HepG2 (cell line): ENCODE measurements around the gene PODN. TPM values are rescaled to one million over a fixed set of nuclear protein-coding genes. Genes with fewer than 3 reads are reported as not detected.

Experiments used
- ATAC-seq: fragments of 200-7000 bp; cut with Tn5 transposase; 3 replicates; pipeline ENCODE4 v1.9.1; 2020; ENCODE audit warnings: mild to moderate bottlenecking, moderate library complexity
- BruUV-seq: library from RNA; stranded (reverse); fragments of 400-500 nt; replicated peaks from 2 replicates; lab custom pipeline; 2021; lab: Mats Ljungman, UMichigan
- CTCF ChIA-PET: fragments of 300-600 bp; formaldehyde crosslinking; extraction: SDS; loops from one replicate; lab custom pipeline; 2021; ENCODE audit warnings: low total read pairs, inconsistent platforms, low intra/inter-chr PET ratio; lab: Yijun Ruan, JAX
- POLR2A ChIA-PET: fragments of 350-600 bp; sonication (Branson Sonifier 250); formaldehyde crosslinking; loops from one replicate; lab custom pipeline; 2020; ENCODE audit warnings: antibody characterized with exemption, inconsistent platforms; lab: Yijun Ruan, JAX
- DNase-seq: peaks from one replicate; pipeline ENCODE4 v3.0.0-alpha.2; 2015; ENCODE audit warnings: low spot score
- FAIRE-seq: peaks from 3 replicates; lab custom pipeline; 2011; peaks lifted over from hg19 to GRCh38; lab: Jason Lieb, UNC
- H2AFZ ChIP-seq: one replicate; pipeline ENCODE4 v1.6.1; 2011; ENCODE audit warnings: low read length, inconsistent platforms
- H3K27ac ChIP-seq: fragments of 300-600 bp; 3 replicates; pipeline ENCODE4 v1.8.0; 2011; ENCODE audit warnings: mixed run types, mild to moderate bottlenecking, mixed read lengths, low read length, inconsistent platforms; ENCODE audit not compliant: insufficient read depth; ENCODE audit errors: extremely low read length
- H3K27me3 ChIP-seq, 2 experiments: fragments of 200-600 bp in 1 of 2; 2 replicates in 1 of 2; 3 replicates in 1 of 2; pipeline versions ENCODE4 v1.6.0 to v1.8.0; 2011; ENCODE audit warnings: low read length in 2 of 2, mild to moderate bottlenecking in 2 of 2, moderate library complexity in 2 of 2, inconsistent platforms in 1 of 2; ENCODE audit not compliant: insufficient read depth in 2 of 2, control insufficient read depth in 1 of 2
- H3K36me3 ChIP-seq, 2 experiments: fragments of 200-600 bp in 1 of 2; replicated peaks in 1 of 2; 2 replicates in 1 of 2; 3 replicates in 1 of 2; pipeline versions ENCODE4 v1.5.1 to v1.8.0; 2011; ENCODE audit warnings: low read length in 2 of 2, inconsistent platforms in 1 of 2; ENCODE audit not compliant: insufficient read depth in 2 of 2, control insufficient read depth in 1 of 2
- H3K4me1 ChIP-seq: 2 replicates; pipeline ENCODE4 v1.5.1; 2012; ENCODE audit warnings: low read length, inconsistent platforms; ENCODE audit not compliant: insufficient read depth
- H3K4me2 ChIP-seq: 2 replicates; pipeline ENCODE4 v1.6.0; 2011; ENCODE audit warnings: low read depth, low read length, inconsistent platforms
- H3K4me3 ChIP-seq, 3 experiments: fragments of 200-600 bp in 1 of 3; sonication (generic), shearing (Covaris generic) in 1 of 3; replicated peaks in 1 of 3; 2 replicates each; pipeline ENCODE4 v1.5.1; 2011 to 2016; ENCODE audit warnings: low read length in 3 of 3, inconsistent platforms in 2 of 3, low read depth in 2 of 3, mild to moderate bottlenecking in 2 of 3, control low read depth in 1 of 3, mixed read lengths in 1 of 3; ENCODE audit not compliant: insufficient read depth in 1 of 3
- H3K79me2 ChIP-seq: one replicate; pipeline ENCODE4 v1.6.1; 2011; ENCODE audit warnings: low read length, inconsistent platforms; ENCODE audit not compliant: insufficient read depth
- H3K9ac ChIP-seq: 2 replicates; pipeline ENCODE4 v1.6.0; 2011; ENCODE audit warnings: mild to moderate bottlenecking, low read depth, low read length, inconsistent platforms; ENCODE audit not compliant: insufficient read depth
- H3K9me3 ChIP-seq: 2 replicates; pipeline ENCODE4 v1.5.1; 2012; ENCODE audit warnings: mild to moderate bottlenecking, low read length
- H4K20me1 ChIP-seq: 2 replicates; pipeline ENCODE4 v1.6.0; 2011; ENCODE audit warnings: inconsistent platforms, mild to moderate bottlenecking, low read length, moderate library complexity; ENCODE audit not compliant: insufficient read depth
- CHD4 ChIP-seq: fragments of 200-600 bp; sonication (generic); IDR thresholded peaks from 2 replicates; pipeline ENCODE4 v1.7.0; 2017; ENCODE audit warnings: mild to moderate bottlenecking, low read length, borderline replicate concordance
- FOXK1 ChIP-seq: sonication (generic); formaldehyde crosslinking; IDR thresholded peaks from 2 replicates; pipeline ENCODE4 v1.4.0; 2020; ENCODE audit warnings: low read depth, missing genetic modification reagents, borderline replicate concordance
- HBP1 ChIP-seq: IDR thresholded peaks from 2 replicates; pipeline ENCODE4 v1.6.1; 2016; ENCODE audit warnings: low read depth, control low read depth
- ISX ChIP-seq: sonication (generic); formaldehyde crosslinking; conservative IDR thresholded peaks from 2 replicates; pipeline ENCODE4 v1.5.0; 2020; ENCODE audit warnings: missing genetic modification reagents
- SNAI1 ChIP-seq: sonication (generic); formaldehyde crosslinking; IDR thresholded peaks from 2 replicates; pipeline ENCODE4 v1.5.0; 2020; ENCODE audit warnings: mild to moderate bottlenecking, missing genetic modification reagents, borderline replicate concordance
- UBTF ChIP-seq: sonication (generic); formaldehyde crosslinking; IDR thresholded peaks from 2 replicates; pipeline ENCODE4 v1.4.0; 2020; ENCODE audit warnings: mild to moderate bottlenecking, missing genetic modification reagents
- XRCC5 ChIP-seq: fragments of 200-400 bp; formaldehyde crosslinking; optimal IDR thresholded peaks from 2 replicates; pipeline ENCODE3; 2017; ENCODE audit warnings: mild to moderate bottlenecking, low read length
- ZFP36 ChIP-seq: fragments of 150-350 bp; IDR thresholded peaks from 2 replicates; pipeline ENCODE4 v1.6.1; 2018; ENCODE audit warnings: borderline replicate concordance, low read length, low read depth; ENCODE audit not compliant: partially characterized antibody
- ZNF331 ChIP-seq: sonication (generic); formaldehyde crosslinking; IDR thresholded peaks from 2 replicates; pipeline ENCODE4 v1.4.0; 2020; ENCODE audit warnings: missing genetic modification reagents
- ZNF383 ChIP-seq: sonication (generic); formaldehyde crosslinking; IDR thresholded peaks from 2 replicates; pipeline ENCODE4 v1.4.0; 2020; ENCODE audit warnings: missing genetic modification reagents, mild to moderate bottlenecking, borderline replicate concordance
- ZNF546 ChIP-seq: sonication (generic); formaldehyde crosslinking; conservative IDR thresholded peaks from 2 replicates; pipeline ENCODE4 v1.8.1; 2023; ENCODE audit warnings: mild to moderate bottlenecking, missing genetic modification reagents
- ZNF563 ChIP-seq: sonication (generic); formaldehyde crosslinking; IDR thresholded peaks from 2 replicates; pipeline ENCODE4 v1.8.0; 2022; ENCODE audit warnings: mild to moderate bottlenecking, moderate library complexity, missing genetic modification reagents
- WGBS: methylation state at CpG from one replicate; pipeline ENCODE4 v1.1.6; 2017; ENCODE audit warnings: low lambda C conversion rate; 5-methylcytosine and 5-hydroxymethylcytosine counted together
- in situ Hi-C: cut with HindIII; loops from 2 replicates; pipeline ENCODE4 v1.10.0; 2017; ENCODE audit warnings: low pct_unique_long_range_greater_than_20kb; ENCODE audit not compliant: extremely low pct_ligation_motif_present
- intact Hi-C: fragments of 100-400 bp; cut with micrococcal nuclease; formaldehyde crosslinking; loops from one replicate; pipeline ENCODE4 v1.10.0; 2022; ENCODE audit not compliant: unreplicated experiment
- polyA plus RNA-seq, 8 experiments: library from polyadenylated mRNA; depleted of rRNA in 3 of 8; stranded (reverse) in 7 of 8; unstranded in 1 of 8; fragments of >200 nt; fragmentation: Illumina TruSeq in 4 of 8; extraction: Trizol in 4 of 8; gene quantifications; 2 replicates each; pipeline versions ENCODE4 v1.2.1 to v1.2.3, GENCODE V29; 2011 to 2016; ENCODE audit warnings: low read depth in 4 of 8, missing spikeins in 1 of 8, mixed read lengths in 1 of 8; ENCODE audit not compliant: insufficient read depth in 1 of 8
- total RNA-seq, 5 experiments: library from RNA; depleted of rRNA; stranded (reverse); fragments of >200 nt; fragmentation: Illumina TruSeq; extraction: Trizol; gene quantifications; 2 replicates each; pipeline ENCODE4 v1.2.3, GENCODE V29; 2016; ENCODE audit warnings: low read depth in 1 of 5
- TF ChIP-seq, protein P1 (sequence below): sonication (generic); formaldehyde crosslinking; IDR thresholded peaks from 2 replicates; pipeline ENCODE4; 2020; ENCODE audit warnings: missing genetic modification reagents, mild to moderate bottlenecking, borderline replicate concordance

The PODN gene
- total and polyA plus RNA-seq, 2 of the 13 experiments (the other 11 are each of a cell fraction or from before 2014, with no cell fraction given): 0.13 TPM; not detected in 1

GRCh38 chr1:53071915-53072314 is 9.9 kb downstream of the PODN start:
- FAIRE-seq (no peak), ATAC-seq (no peak), DNase-seq (no peak)
- in situ Hi-C loops (no loop called here), intact Hi-C loops (no loop called here)
- Histone ChIP-seq H3K27me3 (peaks cover 2 to 55% of the 10 kb centered on the region in 2 experiments), H3K27ac (no peak overlapping the region), H3K9ac (no peak overlapping the region), H4K20me1 (no peaks in the 10 kb centered on the region), H3K4me1 (peaks cover 33% of the 10 kb centered on the region), H3K9me3 (no peaks in the 10 kb centered on the region), H3K4me3 (no peak overlapping the region), H3K4me2 (no peak overlapping the region), H3K79me2 (no peaks in the 10 kb centered on the region), H2AFZ (no peak overlapping the region), H3K36me3 (no peaks in the 10 kb centered on the region)
- 84% methylated on average over 1 of the region's 1 CpG for WGBS
- POLR2A ChIA-PET: no interaction called here
- CTCF ChIA-PET: no interaction called here
- BruUV-seq: no TSS peak
- TF ChIP-seq ZNF563: no peak
- TF ChIP-seq ZNF546: no peak
- no peak for TF ChIP-seq ZNF331 (CRISPR knock-in tag)

DNA sequence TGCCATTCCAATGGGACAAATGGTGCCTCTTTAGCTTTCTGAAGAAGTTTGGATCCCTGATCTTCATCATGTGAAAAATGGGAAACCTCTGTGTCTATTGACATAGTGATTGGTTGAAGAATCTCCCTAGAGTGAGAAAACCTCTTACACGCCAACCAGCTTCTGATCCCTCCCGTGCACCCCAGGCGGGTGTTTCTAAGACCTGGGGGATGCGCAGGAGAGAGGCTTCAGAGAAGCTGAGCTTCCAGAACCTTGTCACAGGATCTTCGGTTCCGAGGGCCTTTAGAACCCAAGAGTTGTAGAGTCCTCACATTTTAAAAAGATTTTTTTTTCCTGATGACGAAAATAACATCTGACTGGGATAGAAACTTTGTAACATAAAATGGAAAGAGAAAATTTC is 11.3 kb downstream of the PODN start:
- Histone ChIP-seq H3K36me3 (no peaks in the 10 kb centered on the region), H3K79me2 (no peaks in the 10 kb centered on the region), H3K27ac (no peak overlapping the region), H3K9ac (no peak overlapping the region), H3K9me3 (no peaks in the 10 kb centered on the region), H4K20me1 (no peaks in the 10 kb centered on the region), H3K4me3 (no peak overlapping the region), H3K4me1 (peaks cover 43% of the 10 kb centered on the region), H3K27me3 (peaks cover 2 to 53% of the 10 kb centered on the region in 2 experiments), H2AFZ (no peak overlapping the region), H3K4me2 (no peak overlapping the region)
- in situ Hi-C loops (no loop called here), intact Hi-C loops (no loop called here)
- 74% methylated on average over 7 of the region's 7 CpGs for WGBS
- no TSS peak for BruUV-seq
- DNase-seq: no peak
- POLR2A ChIA-PET: no interaction called here
- CTCF ChIA-PET: no interaction called here
- no peak for ATAC-seq
- FAIRE-seq: no peak
- TF ChIP-seq SNAI1 (CRISPR knock-in tag) (no peak), ISX (CRISPR knock-in tag) (no peak), HBP1 (CRISPR knock-in tag) (no peak), CHD4 (no peak), XRCC5 (no peak), UBTF (no peak), FOXK1 (CRISPR knock-in tag) (no peak), ZNF383 (CRISPR knock-in tag) (no peak), ZFP36 (no peak)
- TF ChIP-seq, protein P1, sequence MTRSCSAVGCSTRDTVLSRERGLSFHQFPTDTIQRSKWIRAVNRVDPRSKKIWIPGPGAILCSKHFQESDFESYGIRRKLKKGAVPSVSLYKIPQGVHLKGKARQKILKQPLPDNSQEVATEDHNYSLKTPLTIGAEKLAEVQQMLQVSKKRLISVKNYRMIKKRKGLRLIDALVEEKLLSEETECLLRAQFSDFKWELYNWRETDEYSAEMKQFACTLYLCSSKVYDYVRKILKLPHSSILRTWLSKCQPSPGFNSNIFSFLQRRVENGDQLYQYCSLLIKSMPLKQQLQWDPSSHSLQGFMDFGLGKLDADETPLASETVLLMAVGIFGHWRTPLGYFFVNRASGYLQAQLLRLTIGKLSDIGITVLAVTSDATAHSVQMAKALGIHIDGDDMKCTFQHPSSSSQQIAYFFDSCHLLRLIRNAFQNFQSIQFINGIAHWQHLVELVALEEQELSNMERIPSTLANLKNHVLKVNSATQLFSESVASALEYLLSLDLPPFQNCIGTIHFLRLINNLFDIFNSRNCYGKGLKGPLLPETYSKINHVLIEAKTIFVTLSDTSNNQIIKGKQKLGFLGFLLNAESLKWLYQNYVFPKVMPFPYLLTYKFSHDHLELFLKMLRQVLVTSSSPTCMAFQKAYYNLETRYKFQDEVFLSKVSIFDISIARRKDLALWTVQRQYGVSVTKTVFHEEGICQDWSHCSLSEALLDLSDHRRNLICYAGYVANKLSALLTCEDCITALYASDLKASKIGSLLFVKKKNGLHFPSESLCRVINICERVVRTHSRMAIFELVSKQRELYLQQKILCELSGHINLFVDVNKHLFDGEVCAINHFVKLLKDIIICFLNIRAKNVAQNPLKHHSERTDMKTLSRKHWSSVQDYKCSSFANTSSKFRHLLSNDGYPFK: no peak
